NCI-H524 treated with DMSO at 0.1 percent for 48 hours (cell line): ENCODE measurements around the gene LCP1.
"Not testable (repeated sequence)": the region's sequence is repeated elsewhere in the genome, so short reads cannot be mapped to it uniquely, and the experiment has no call there.

Experiments
- DNase-seq: peaks from one replicate; lab custom pipeline; 2025; lab: John Stamatoyannopoulos, UW

Gene LCP1

DNA sequence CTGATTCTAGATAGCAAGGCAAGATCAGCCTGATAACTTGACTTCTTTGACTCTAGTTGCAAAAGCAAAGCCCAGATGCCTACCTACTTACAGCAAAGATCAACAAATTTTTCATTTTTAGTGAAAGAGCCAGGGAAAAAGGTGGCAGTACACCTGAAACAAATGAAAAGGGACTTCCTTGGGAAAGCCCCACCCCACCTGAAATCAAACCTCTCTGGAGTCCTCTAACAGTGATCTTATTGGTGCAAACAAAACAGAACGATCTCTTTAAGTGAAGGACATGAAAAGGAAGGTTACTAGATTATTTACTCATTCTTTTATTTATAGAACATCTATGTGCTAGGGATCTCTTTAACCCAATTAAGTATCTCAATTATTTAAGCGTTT, 507 bp upstream of the LCP1 start:
- DNase-seq, result no peak

DNA sequence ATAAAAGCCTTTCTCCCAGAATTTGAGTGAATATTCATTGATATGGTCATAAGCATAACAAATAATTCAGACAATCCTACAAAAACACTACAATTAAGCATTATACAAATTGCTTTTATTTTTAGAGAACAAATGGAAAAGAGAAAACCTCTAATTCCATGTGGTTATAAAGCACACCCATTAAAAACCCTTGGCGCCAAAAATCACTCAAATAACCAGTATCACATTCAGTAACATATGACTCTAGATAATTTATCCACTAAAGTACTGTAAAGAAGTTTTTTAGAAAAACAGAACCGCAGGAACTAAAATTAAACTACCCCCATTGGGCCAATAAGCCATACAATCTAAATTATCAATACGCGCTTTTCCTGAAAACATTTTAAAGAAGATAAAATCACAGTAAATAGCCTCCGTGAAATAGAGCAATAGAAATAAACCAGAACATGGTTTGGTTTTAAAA, 569 bp downstream of the LCP1 start:
- no peak for DNase-seq

DNA sequence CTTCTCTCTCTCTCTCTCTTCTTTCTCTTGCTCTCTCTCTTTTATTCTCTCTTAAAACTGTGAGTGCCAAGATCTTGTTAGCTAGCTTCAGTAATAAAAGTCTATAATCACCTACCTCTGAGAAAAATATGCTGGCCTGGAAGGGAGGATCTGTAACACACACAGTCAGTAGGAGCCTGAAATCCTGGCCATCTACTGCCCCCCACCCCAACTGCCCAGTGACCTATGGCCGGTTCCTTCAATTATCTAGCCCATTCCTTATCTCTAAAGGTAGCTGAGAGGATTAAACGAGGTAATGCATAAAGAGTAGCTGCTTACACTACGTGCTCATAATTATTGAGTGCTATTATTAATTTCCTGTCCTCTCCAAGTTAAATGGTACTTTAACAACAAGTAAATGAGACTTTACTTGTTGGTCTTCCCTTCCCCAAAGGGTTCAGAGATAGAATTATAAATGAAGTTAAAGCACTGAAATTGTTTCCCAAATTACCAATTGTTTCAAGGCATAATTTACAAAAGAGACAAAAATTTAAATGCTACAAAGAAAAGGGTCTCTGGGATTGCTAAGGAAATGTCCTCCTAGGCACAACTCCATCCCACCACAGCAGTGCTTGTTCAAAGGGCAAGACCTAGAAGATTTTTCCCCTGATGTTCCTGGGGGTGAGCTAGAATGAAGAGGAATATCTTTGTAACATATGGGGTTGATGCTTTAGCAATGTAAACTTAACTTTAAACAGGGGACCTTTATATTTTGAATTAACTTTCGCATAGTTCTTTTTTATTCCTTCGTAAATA, 1.8 kb downstream of the LCP1 start:
- DNase-seq, result no peak

DNA sequence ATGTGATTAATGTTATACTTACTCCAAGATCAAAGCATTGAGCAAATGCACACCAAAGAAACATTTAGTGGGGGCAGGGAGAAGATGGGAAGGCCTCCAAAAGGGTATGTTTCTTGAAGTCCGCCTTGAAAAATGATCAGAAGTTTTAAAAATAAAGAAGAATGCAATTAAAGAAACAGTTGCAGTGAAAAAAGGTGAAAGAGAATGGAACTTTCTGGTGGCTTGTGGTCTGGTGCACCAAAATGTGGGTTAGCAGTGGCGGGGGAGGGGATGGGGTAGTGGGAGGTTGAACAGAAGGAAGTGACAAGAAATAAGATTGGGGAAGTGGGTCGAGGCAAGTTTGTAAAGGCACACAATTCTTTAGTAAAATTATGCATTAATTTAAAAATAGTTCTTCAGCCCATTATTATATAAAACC, 2.5 kb downstream of the LCP1 start:
- DNase-seq, result no peak

DNA sequence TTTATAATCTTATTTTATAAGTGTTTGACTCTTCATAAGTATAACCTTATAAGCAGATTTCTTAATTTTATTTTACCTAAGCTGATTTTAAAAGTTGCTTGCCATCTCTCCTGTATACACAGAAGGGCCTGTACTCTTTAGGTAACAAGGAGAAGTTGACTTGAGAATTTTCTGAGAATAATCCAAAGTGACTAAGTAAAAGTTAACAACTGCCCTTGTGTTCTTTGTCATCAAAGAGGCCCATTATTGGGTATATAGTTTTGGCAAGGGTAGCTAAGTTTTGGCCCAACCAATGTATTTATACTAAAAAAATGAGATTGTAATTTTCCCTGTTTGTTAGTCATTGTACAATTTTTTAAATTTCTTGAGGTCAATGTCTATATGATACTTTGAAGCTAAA, 3.2 kb downstream of the LCP1 start:
- DNase-seq, result no peak

DNA sequence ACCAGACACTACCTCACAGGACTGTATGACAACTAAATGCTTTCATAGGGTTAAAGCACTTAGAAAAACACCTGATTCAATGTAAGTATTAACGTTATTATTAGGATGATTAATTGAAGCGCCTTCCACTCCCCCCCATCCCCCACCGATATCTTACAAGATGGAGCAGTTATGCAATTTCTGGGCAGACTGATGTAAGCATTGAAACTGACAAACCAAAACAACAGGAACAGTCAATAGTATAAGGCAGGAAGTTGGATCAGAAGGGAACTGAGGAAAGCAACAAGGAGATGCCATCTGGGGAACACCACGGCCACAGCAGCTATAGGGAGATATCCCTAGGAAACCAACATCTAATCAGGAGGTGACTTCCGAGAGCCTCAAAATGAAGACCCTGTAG, 3.8 kb downstream of the LCP1 start:
- DNase-seq, result no peak

DNA sequence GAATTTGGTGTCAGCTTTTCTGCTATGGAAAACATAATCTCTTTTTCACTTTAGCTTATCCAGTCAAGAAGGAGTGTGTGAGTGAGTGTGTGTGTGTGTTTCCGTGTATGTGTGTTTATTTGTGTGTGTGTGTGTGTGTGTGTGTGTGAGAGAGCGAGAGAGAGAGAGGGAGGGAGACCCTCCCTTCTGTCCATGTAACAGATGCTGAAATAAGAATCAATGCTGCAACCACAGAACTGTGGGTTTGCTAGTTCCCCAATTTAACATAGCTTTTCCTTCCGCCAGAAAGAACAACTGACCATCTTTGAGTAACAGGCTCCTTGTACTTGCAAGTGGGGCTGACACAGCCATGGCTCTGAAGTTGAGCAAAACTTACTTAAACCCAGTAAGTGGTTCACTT, 5.2 kb downstream of the LCP1 start:
- DNase-seq, result no peak

DNA sequence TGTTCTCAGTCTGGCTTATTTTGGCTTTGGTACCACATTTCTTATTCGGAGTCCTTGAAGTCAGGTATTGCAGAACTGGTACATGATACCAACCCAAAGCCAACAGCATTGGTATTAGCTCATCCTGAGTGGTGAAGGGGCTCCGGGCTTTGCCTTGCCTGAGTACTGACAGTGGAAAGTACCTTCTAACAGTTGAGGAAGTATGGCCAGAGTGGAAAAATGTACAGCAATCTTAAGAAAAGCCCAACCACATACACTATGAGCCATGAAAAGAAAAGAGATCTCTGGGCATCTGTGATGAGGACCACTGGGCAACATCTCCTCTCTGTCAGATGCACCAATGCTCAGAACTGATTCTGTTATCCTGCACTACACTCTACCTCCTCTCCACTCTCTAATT, 8.3 kb downstream of the LCP1 start:
- DNase-seq, result no peak

DNA sequence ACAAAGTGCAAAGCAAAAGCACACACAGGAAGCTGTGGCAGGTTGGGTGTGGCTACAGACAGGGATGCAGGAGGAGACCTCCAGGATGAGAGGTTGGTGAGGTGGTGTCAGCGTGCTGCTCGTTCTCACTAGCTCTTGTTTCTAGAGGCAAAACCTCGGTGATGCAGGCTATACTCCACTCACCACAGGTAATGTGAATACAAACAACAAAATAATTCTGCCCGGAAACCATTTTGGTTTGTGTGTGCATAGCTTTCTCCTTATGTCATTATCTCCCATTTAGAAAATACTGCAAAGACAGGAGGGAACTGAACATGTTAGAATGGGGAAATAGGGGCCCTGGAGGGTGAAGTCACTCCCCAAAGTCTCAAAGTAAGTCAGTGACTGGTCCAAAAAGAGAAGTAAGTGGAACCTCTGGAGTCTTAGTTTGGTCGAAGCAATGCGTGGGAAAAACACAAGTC, 9.4 kb downstream of the LCP1 start:
- no peak for DNase-seq

DNA sequence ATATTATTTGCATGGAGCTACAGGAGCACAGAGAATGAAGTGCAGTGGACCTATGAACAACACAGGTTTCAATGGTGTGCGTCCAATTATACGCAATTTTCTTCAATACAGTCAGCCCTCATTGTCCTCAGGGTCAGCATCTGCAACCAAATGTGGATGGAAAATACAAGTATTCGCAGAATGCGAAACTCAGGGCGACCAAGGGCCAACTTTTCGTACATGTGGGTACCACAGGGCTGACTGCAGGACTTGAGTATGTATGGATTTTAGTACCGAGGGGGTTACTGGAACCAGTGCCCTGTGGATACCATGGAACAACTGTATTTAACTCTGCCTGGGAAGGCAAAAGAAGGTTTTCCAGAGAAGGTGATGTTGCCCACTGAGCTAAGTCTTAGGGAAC, 10.2 kb downstream of the LCP1 start:
- DNase-seq, result no peak

DNA sequence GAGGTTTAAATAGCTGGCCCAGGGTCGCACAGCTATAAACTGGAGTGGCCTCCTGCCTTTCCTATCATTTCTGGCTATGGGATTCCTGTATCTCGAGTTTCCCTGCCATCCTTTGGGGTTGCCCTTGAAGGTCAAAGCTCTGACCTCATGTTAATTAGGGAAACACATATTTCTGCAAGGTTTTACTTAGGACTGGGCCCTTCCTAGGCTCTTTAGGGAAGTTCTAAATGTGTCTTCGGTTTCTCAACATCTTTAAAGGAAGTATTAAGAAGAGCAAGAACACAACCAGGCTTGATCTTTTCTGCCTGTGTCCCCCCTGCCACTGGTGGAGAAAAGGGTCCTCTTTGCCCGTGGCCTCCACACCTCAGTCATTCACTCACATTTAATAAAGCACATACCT, 10.8 kb downstream of the LCP1 start:
- DNase-seq, result no peak

DNA sequence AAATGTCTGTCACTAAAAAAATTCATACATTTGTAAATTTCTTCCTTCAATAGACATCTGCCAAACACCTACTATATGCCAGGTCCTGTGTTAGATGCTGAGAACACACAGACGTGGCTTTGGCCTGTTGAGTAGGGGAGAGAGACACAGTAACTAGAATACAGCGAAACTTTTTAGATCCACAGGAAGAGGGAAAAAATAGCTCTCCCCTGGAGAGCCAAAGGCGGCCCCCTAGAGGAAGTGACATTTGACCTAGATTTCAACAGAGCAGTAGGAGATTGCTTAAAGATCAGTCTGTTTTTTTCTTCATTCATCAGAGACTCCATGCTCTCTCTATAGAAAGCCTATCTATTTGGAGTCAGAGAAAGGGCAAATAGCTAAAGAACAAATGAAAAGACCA, 11.3 kb downstream of the LCP1 start:
- no peak for DNase-seq

DNA sequence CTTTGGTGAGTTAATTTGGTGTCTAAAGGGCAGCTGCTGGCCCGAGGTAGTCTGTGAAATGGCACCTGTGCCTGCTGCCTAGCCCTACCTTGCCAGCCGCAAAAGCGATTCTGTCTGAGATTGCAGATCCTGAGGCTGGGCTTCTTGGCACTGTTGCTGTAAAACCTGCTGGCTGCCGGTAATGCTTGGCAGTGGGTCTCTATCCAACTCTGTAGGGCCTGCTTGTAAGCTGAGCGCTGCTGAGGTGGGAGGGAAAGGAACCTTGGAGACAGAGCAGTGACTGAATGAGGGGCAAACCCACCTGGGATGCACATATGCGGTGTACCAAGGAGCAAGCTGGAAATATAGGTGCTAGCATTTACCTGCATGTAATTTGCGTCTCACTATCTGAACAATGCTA, 11.7 kb downstream of the LCP1 start:
- no peak for DNase-seq

DNA sequence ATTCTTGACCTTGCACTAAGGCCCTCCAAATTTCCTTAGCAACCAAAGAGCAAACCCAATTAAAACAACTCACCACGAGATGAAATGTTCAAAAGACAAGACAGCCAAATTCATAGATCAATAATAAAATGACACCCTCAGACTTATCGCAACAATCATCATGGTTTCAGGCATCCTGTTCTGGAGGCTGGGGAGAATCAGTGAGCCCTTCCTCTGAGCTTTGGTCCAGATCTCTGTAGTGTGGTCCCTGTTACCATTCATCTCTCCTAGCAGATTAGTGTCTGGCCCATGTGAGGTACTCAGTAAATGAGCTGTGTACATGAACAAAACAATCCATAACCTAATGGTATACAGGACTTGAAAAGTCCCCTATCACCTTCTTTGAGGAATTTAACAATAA, 12.2 kb downstream of the LCP1 start:
- DNase-seq, result no peak

DNA sequence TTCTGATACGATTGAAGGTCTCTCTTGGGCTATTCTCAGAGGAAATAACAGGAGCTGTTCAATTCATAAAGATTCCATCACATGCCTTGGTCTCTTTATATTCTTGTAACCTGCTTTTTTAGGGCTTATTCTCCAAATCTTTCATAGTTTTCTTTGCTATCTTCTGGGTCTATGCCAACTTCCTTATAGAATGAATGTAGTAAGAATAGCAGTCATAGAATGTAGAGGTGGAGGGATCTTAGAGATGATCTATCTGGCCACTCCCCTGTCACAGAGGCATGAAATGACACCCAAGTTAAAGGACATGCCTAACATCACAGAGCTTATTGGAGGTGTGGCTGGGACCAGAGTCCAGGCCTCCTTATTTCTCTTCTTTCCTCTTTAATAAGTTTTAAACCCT, 13.2 kb downstream of the LCP1 start:
- no peak for DNase-seq

DNA sequence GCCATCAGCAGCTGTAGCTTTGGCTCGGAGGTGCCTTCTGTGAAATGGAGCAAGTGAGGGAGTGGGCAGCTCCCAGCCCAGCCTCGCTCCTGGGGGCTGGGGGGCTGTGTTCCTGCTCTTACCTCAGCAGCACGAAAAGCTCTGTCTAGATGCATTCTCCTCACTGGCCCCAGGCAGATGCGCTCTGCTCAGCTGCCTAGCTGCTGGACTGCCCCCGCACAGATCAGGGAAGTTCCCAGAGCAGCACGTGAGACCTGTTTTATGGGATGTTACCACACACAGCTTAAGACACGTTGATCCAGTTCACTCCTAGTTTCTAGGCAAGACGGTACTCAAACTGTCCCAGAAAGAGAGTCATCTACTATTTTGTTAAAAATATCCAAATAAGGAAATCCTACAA, 13.6 kb downstream of the LCP1 start:
- DNase-seq, result no peak

DNA sequence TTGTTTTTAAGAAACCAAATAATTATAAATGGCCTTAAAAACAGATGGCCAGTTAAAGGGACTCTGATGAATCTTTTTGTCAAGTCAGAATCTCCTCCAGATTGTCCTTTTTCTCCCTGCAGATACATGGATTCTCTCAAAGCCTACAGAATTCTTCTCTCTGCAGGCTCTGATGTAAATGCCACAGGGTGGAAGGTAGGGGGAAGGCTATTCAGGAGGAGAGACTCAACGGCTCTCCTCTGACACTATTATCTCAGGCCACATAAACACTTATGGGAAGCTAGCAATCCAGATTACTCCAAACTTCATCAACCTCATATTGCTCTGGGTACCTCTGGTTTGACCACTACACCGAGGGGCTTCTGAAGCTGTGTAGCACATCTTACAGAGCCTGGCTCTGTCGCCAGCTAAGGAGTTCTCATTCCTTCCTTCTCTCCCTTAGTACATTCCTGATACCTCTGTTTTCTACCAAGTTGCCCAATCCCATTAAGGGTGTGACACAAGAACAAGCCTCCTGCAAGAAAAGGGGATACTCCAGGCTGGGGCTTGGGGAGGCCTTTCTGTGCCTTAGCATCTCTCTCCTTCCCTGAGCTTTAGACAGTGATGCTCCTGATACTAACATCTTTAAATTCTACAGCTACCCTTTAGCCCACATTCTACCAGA, 14.9 kb downstream of the LCP1 start:
- DNase-seq, result no peak

DNA sequence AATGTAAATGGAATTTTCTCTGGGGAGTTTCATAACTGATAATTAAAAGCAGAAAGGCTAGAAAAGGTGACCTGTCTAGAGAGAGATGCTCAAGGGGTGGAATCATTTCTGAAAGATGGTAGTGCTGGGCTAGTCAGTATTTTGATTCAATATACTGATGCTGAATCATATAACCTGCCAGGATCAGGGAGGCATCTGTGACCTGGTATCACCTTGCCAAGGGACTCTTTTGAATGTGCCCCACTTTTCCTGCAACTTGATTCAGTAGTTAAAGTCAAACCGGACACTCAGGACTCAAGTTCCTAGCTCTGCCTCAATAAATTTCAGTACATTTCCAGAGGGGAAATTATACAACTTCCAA, 15.8 kb downstream of the LCP1 start:
- DNase-seq, result no peak

DNA sequence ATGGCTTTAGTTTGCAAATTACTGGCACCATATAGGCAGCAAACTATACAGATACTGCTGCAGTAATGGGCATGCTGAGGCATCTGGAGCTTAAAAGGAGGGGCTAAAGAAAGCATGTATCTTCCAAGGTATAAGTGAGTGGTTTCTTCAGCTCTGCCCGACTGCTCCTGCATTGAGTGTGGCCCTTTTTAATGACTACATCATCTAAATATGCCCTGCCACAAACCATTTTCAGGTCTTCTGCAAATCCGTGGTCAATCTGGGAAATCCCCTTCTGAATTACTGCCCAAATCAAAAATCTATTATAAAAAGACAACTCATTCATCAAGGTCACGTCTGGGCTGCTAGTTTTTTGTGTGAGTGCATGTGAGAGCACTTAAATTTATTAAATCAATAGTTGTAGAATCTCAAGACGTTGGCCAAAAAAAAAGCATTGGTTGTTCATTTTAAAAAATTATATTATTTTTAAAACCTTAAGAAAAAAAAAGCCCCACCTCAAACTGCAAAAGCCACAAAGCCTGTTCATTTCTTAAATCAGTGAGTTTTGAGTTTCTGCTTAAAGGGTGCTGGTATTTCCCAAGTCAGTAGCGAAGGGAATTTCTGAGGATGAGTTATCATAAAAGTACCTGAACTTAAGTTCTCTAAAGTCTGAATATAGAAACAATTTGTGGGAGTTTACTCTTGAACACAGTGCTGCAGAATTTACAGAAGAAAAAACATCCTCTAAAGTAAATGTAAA, 16.3 kb downstream of the LCP1 start:
- DNase-seq, result no peak

DNA sequence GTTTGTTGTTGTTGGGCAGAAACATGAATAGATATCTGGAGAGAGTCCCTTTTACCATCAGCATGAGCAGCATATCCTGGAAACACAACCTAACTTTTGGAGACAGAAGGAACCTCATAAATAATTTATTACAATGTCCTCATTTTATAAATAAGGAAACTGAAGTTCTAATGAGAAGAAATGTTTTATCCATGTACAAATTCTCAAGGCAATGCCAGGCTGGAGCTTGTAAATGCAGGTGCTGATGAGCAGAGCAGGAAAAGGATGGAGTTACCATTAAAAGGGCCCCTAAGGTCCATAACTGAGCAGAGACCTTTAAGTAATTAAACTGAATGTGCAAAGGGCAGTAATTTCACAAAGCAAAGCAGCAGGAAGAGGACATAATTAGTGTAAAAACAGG, 17.3 kb downstream of the LCP1 start:
- no peak for DNase-seq

DNA sequence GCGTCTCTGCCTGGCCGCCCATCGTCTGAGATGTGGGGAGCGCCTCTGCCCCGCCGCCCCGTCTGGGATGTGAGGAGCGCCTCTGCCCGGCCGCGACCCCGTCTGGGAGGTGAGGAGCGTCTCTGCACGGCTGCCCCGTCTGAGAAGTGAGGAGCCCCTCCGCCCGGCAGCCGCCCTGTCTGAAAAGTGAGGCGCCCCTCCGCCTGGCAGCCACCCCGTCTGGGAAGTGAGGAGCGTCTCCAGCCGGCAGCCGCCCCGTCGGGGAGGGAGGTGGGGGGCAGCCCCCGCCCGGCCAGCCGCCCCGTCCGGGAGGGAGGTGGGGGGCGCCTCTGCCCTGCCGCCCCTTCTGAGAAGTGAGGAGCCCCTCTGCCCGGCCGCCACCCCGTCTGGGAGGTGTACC, 19.2 kb downstream of the LCP1 start:
- DNase-seq, result not testable (repeated sequence)

DNA sequence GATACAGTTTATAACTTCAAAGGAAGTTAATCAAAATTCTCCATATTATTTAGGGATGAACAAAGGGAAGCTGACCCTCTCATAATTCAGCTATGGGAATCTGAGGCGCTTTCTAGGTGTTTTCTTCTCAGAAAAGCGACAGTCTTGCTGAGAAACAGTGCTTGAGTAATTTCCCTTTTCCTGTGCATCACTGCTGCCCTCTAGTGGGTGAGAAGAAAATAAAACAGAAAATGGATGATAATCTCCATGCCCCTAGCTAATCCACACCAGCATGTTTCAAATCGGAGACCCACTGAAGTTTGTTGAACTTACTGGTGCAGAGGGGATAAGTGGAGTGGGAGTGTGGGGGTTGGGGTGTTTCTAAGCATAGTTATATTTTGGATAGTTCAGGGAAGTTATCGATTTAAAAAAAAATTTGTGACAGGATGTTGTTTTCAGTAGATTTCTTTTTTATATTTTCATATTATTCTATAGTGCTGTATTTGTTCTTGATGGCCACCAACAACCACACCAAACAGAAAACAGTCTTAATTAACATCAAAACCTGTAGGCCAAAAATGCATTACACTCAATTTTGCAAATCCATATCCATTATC, 21.4 kb downstream of the LCP1 start:
- no peak for DNase-seq

DNA sequence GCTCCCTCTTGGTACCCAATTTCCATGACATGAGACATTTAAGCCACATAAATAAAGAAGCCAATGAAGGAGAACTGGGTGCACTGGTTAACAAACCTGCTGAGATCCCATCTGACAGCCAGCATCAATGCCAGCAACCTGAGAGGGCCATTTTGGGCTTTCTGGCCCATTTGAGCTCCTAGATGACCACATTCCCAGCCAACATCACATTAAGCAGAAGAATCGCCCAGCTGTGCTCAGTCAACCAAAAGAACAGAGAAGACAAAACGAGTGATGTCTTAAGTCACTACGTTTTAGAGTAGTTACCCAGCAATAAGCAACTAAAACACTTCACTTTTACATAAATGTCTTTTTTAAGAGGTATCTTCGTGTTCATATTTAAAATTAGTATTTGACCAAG, 21.9 kb downstream of the LCP1 start:
- no peak for DNase-seq
